K562 (cell line): ENCODE data around the gene KLHDC7B. TPM values are rescaled to one million over a fixed set of nuclear protein-coding genes. Genes with fewer than 3 reads are reported as not detected.

Source experiments
- CEBPG ChIP-seq, 3 experiments: fragments of 200-800 bp in 1 of 3; sonication (Bioruptor generic) in 1 of 3; sonication (generic) in 1 of 3; formaldehyde crosslinking in 1 of 3; IDR thresholded peaks in 2 of 3; conservative IDR thresholded peaks in 1 of 3; 2 replicates each; pipeline versions ENCODE4 v1.6.1 to v1.8.0; 2016 to 2022; ENCODE audit warnings: missing compliant biosample characterization in 2 of 3, missing genetic modification characterization in 2 of 3, mild to moderate bottlenecking in 1 of 3, missing genetic modification reagents in 1 of 3
- CTCF ChIP-seq, 3 experiments: IDR thresholded peaks in 2 of 3; conservative IDR thresholded peaks in 1 of 3; 2 replicates each; pipeline ENCODE4 v1.5.1; 2011 to 2012; ENCODE audit warnings: low read length in 3 of 3, mild to moderate bottlenecking in 3 of 3, control low read depth in 2 of 3, improper control_type of control experiment in 1 of 3, inconsistent platforms in 1 of 3, low read depth in 1 of 3, mixed read lengths in 1 of 3, moderate library complexity in 1 of 3; ENCODE audit not compliant: insufficient read depth in 2 of 3
- E2F8 ChIP-seq: fragments of 450-650 bp; IDR thresholded peaks from 2 replicates; pipeline ENCODE4 v1.7.1; 2018; ENCODE audit warnings: mild to moderate bottlenecking, low read depth; ENCODE audit not compliant: partially characterized antibody
- ELF2 ChIP-seq: fragments of 250-450 bp; sonication (Bioruptor Pico); IDR thresholded peaks from 2 replicates; pipeline ENCODE4 v1.5.0; 2021; ENCODE audit warnings: mild to moderate bottlenecking
- ETV5 ChIP-seq: sonication (generic); formaldehyde crosslinking; IDR thresholded peaks from 2 replicates; pipeline ENCODE4 v1.4.0; 2020; ENCODE audit warnings: low read depth, mild to moderate bottlenecking, missing genetic modification reagents
- HMGXB4 ChIP-seq: sonication (generic); formaldehyde crosslinking; IDR thresholded peaks from 2 replicates; pipeline ENCODE4 v1.8.1; 2023; ENCODE audit warnings: mild to moderate bottlenecking, missing genetic modification reagents
- KLF10 ChIP-seq: fragments of 250-450 bp; sonication (Bioruptor Pico); IDR thresholded peaks from 2 replicates; pipeline ENCODE4 v1.6.1; 2021; ENCODE audit warnings: matching md5 sums
- NFATC3 ChIP-seq: fragments of 450-650 bp; IDR thresholded peaks from 2 replicates; pipeline ENCODE4 v1.6.1; 2017; ENCODE audit warnings: mild to moderate bottlenecking
- NFRKB ChIP-seq: fragments of 450-650 bp; IDR thresholded peaks from 2 replicates; pipeline ENCODE4 v1.6.1; 2016; ENCODE audit warnings: low read depth
- NR2F6 ChIP-seq: fragments of 450-650 bp; formaldehyde crosslinking; IDR thresholded peaks from 2 replicates; pipeline ENCODE4 v1.4.0; 2020; ENCODE audit warnings: mild to moderate bottlenecking
- PHB ChIP-seq: fragments of 250-450 bp; sonication (Bioruptor Pico); IDR thresholded peaks from 2 replicates; pipeline ENCODE4 v1.5.0; 2021
- PTTG1 ChIP-seq: fragments of 450-650 bp; IDR thresholded peaks from 2 replicates; pipeline ENCODE4 v1.6.1; 2016; ENCODE audit warnings: low read depth, mild to moderate bottlenecking, missing genetic modification characterization, missing compliant biosample characterization
- RAD21 ChIP-seq, 2 experiments: fragments of 250-450 bp in 1 of 2; fragments of 450-650 bp in 1 of 2; sonication (Bioruptor Pico) in 1 of 2; formaldehyde crosslinking in 1 of 2; IDR thresholded peaks in 1 of 2; conservative IDR thresholded peaks in 1 of 2; 2 replicates each; pipeline versions ENCODE4 v1.4.0 to v1.8.0; 2020 to 2022; ENCODE audit warnings: mild to moderate bottlenecking in 2 of 2, moderate library complexity in 1 of 2
- RBM14 ChIP-seq: fragments of 200-400 bp; formaldehyde crosslinking; IDR thresholded peaks from 2 replicates; pipeline ENCODE4 v1.6.1; 2018; ENCODE audit warnings: low read depth, mild to moderate bottlenecking, low read length, moderate library complexity, borderline replicate concordance; ENCODE audit not compliant: insufficient read depth
- RFX7 ChIP-seq: fragments of 250-450 bp; sonication (Bioruptor Pico); IDR thresholded peaks from 2 replicates; pipeline ENCODE4 v1.5.1; 2021; ENCODE audit warnings: mild to moderate bottlenecking
- SRSF7 ChIP-seq: fragments of 200-400 bp; formaldehyde crosslinking; optimal IDR thresholded peaks from 2 replicates; pipeline ENCODE3; 2017; ENCODE audit warnings: mild to moderate bottlenecking, low read depth, low read length
- TCF3 ChIP-seq: sonication (generic); formaldehyde crosslinking; IDR thresholded peaks from 2 replicates; pipeline ENCODE4 v1.4.0; 2020; ENCODE audit warnings: mild to moderate bottlenecking, missing genetic modification reagents
- ZFPM2 ChIP-seq: fragments of 250-450 bp; sonication (Bioruptor Pico); IDR thresholded peaks from 2 replicates; pipeline ENCODE4 v1.5.1; 2022; ENCODE audit warnings: mild to moderate bottlenecking
- ZNF3 ChIP-seq: fragments of 250-450 bp; sonication (Bioruptor Pico); IDR thresholded peaks from 2 replicates; pipeline ENCODE4 v1.5.0; 2021; ENCODE audit warnings: mild to moderate bottlenecking, moderate library complexity
- ZNF316 ChIP-seq: fragments of 450-650 bp; IDR thresholded peaks from 2 replicates; pipeline ENCODE4 v1.6.1; 2016
- ZNF583 ChIP-seq: fragments of 250-450 bp; sonication (Bioruptor Pico); IDR thresholded peaks from 2 replicates; pipeline ENCODE4 v1.4.0; 2020
- polyA plus RNA-seq, 8 experiments: library from polyadenylated mRNA; depleted of rRNA in 4 of 8; stranded (reverse) in 5 of 8; unstranded in 3 of 8; fragments of >200 nt; fragmentation: Nextera tagmentation in 2 of 8; fragmentation: Illumina TruSeq in 1 of 8; extraction: Ambion mirVana in 2 of 8; extraction: Trizol in 1 of 8; gene quantifications; 2 replicates each; pipeline versions ENCODE4 v1.2.1 to v1.2.3, GENCODE V29; 2011 to 2014; ENCODE audit warnings: inconsistent platforms in 1 of 8, missing spikeins in 1 of 8
- total RNA-seq, 7 experiments: library from RNA; depleted of rRNA in 6 of 7; stranded (reverse); fragments of >200 nt in 6 of 7; fragmentation: Illumina TruSeq in 2 of 7; extraction: Trizol in 2 of 7; gene quantifications; 2 replicates each; pipeline versions ENCODE4 v1.2.1 to v1.2.3, GENCODE V29; 2011 to 2021; ENCODE audit warnings: low replicate concordance in 1 of 7

The KLHDC7B gene
- total and polyA plus RNA-seq, 9 of the 15 experiments (the other 6 are each of a cell fraction or from before 2014, with no cell fraction given), result 0.04 to 0.22 (median 0.05) TPM; not detected in 4

- TF ChIP-seq HMGXB4 (CRISPR knock-in tag), result no peak
- no peak for TF ChIP-seq ETV5 (CRISPR knock-in tag)
- TF ChIP-seq RBM14, result no peak
- no peak for TF ChIP-seq KLF10 (CRISPR knock-in tag)
- TF ChIP-seq ELF2 (CRISPR knock-in tag), result no peak
- TF ChIP-seq RFX7 (CRISPR knock-in tag), result no peak
- TF ChIP-seq NFRKB, result peak; percentile 74; the same call in 1 of the 2 replicates
- TF ChIP-seq ZNF583 (CRISPR knock-in tag), result no peak
- TF ChIP-seq PTTG1 (tag), result no peak
- TF ChIP-seq ZFPM2 (CRISPR knock-in tag), result no peak
- TF ChIP-seq TCF3 (CRISPR knock-in tag), result no peak
- no peak for TF ChIP-seq ZNF316
- TF ChIP-seq PHB (CRISPR knock-in tag), result no peak
- no peak for TF ChIP-seq ZNF3 (CRISPR knock-in tag)
- no peak for TF ChIP-seq RAD21 (CRISPR knock-in tag; conservative IDR thresholded peaks at IDR 0.05 in 1 of 2, IDR thresholded peaks at IDR 0.05 in 1 of 2)
- TF ChIP-seq NR2F6 (CRISPR knock-in tag), result no peak
- TF ChIP-seq E2F8, result peak; percentile 89
- peak; percentile 24 for TF ChIP-seq CEBPG (CRISPR knock-in tag; IDR thresholded peaks at IDR 0.05)
- TF ChIP-seq CEBPG (tag; conservative IDR thresholded peaks at IDR 0.05 in 1 of 2, IDR thresholded peaks at IDR 0.05 in 1 of 2), result peak in 1 of 2 experiments; percentile 43; a peak in 1 of 4 replicates
- TF ChIP-seq CTCF (IDR thresholded peaks at IDR 0.05 in 2 of 3, conservative IDR thresholded peaks at IDR 0.05 in 1 of 3; ENCODE audit: insufficient read depth in 2 of 3, low read depth in 1 of 3, low read length in 3 of 3), result peak in 2 of 3 experiments; percentile 1 to 10; a peak in 1 of 6 replicates
- TF ChIP-seq NFATC3, result no peak
- no peak for TF ChIP-seq SRSF7
These were observed 37.5 kb upstream of the KLHDC7B start, which contains the start of gene NCAPH2 (continued) for GRCh38 chr22:50507991-50508884.
